ENCODE results near the gene ATP2B2. TPM values are rescaled to one million over a fixed set of nuclear protein-coding genes. Genes with fewer than 3 reads are reported as not detected.

Gene ATP2B2
- total and polyA plus RNA-seq, 2 of the 8 experiments (the other 6 are each of a cell fraction or from before 2014, with no cell fraction given), result 0.14 to 1.2 TPM

DNA sequence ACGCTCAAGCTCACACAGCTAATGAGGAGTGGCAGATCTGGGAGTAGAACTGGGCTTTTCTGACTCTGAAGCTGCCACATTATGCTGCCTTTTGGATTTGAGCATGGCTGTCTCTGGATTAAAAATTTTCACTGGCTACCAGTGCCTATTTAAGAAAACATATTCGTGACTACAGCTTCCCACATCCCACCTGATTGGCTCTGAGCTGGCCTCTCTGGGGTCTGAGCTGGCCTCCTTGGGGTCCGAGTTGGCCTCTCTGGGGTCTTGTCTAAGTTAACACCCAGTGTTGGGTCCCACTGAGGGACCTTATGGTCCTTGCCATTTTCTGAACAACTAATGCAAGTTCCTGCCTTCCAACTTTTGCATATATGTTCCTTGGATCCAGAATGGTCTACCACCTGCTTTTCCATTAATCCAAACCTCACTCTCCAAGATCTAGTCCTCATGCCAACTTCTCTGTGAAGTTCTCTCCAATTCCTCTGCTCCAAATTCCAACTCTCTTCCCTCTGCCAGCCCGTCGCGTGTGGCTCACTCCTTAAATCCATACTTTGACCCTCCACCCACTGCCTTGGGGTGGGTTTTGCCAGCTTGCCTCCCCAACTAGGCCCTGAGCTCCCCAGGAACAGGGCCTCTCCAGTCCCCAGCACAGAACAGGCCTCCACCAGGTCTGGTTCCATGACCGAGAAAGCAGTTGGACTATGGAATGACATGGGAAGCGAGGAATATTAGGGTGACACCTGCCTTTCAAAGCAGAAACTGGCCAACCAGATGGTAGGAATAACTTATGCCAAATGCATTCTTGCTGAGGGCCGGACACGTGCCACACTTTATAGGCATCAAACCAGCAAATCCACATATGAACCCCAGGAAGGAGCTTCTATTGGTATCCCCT is 42.5 kb downstream of the ATP2B2 start (continued):
- TF ChIP-seq CHD7 (IDR thresholded peaks at IDR 0.05; ENCODE audit: insufficient replicate concordance, low read length) (no peak), MAFK (IDR thresholded peaks at IDR 0.05; ENCODE audit: low read depth, low read length) (no peak), HDAC2 (IDR thresholded peaks at IDR 0.05; ENCODE audit: borderline replicate concordance in 1 of 2, low read depth in 2 of 2, low read length in 2 of 2) (no peak), TBP (IDR thresholded peaks at IDR 0.05; ENCODE audit: low read depth, low read length) (no peak)

Measured in H1 (cell line).